ENCODE measurements around the gene MBOAT1.

MBOAT1 gene

DNA sequence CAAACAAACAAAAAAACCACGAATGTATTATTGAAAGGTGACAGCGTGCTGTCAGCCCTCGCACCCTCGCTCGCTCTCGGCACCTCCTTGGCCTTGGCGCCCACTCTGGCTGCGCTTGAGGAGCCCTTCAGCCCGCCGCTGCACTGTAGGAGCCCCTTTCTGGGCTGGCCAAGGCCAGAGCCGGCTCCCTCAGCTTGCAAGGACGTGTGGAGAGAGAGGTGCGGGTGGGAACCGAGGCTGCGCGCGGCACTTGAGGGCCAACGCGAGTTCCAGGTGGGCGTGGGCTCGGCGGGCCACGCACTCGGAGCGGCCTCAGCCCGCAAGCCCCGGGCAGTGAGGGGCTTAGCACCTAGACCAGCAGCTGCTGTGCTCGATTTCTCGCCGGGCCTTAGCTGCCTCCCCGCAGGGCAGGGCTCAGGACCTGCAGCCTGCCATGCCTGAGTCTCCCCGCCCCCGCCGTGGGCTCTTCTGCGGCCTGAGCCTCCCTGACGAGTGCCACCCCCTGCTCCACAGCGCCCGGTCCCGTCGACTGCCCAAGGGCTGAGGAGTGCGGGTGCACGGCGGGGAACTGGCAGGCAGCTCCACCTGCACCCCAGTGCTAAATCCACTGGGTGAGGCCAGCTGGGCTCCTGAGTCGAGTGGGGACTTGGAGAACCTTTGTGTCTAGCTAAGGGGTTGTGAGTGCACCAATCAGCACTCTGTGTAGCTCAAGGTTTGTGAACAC lies 20.9 kb upstream of the MBOAT1 start:
- DNase-seq (ENCODE audit: low spot score), result no peak

DNA sequence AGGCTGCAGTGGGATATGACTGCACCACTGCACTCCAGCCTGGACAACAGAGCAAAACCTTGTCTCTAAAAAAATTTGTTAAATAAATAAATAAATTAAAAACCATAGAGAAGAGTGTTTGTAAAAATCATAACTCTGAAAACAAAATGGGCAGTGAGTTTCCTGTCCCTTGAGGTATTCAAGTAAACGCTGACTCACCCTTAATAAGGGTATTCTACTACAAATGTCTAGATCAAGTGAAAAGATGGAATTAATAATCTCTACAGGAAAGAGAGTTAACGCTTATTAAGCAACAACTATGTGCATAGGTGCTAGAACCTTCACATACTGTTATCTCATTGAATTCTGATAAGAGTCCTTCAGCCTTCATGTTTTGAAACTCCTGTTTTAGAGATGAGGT lies 19.9 kb upstream of the MBOAT1 start:
- no peak for DNase-seq (ENCODE audit: low spot score)

GRCh38 chr6:20230401-20231119 lies 18.3 kb upstream of the MBOAT1 start:
- DNase-seq (ENCODE audit: low spot score), result no peak

DNA sequence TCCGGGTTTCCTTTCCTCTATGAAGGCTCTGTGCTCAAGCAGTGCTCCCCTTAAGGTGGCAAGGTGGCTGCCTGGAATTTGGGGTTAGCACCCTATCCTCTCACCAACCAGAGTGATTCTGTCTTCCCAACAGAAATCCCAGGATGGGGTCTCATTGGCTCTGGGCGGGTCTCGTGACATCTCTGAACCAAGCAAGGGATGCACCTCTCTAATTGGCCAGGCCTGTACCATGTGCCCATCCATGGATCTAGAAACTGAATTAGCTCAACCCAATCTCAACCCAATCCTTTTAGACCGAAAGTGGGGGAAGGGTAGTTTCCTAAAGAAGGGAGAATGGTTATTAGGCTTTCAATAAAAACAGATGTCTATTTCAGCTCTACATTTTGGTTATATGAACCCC lies 17.6 kb upstream of the MBOAT1 start:
- DNase-seq (ENCODE audit: low spot score), result no peak

DNA sequence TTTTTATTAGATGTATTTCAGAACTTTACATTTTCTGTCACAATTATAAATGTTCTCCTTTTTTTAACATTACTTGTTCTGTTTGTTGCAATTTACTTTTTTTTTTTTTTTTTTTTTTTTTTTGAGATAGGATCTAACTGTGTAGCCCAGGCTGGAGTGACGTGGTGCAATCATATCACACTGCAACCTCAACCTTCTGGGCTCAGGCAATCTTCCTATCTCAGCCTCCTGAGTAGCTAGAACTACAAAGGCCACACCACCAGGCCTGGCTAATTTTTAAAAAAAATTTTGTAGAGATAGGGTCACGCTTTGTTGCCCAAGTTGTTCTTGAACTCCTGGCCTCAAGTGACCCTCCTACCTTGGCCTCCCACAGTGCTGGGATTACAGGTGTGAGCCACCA lies 15.1 kb upstream of the MBOAT1 start:
- DNase-seq (ENCODE audit: low spot score), result no peak

- DNase-seq (ENCODE audit: low spot score), result no peak
Observed at GRCh38 chr6:20223141-20223540, 10.9 kb upstream of the MBOAT1 start.

DNA sequence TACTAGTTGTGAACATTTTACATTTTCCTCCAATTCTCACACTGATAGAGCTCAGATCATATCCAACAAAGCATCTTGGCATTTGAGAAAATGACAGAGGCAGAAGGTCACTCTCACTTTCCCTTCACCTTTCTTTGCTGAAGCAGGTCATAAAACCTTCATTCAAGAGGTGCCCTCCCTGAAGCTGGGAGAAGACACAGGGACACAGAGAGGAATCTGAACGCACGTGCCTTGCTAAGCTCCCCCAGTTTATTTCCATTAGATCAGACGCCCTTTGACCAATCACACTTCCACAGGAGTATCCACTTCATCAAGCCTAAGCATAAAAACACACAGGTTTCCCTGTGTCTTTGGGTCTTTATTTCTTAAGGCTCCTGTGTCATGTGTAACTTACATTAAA lies 9.2 kb upstream of the MBOAT1 start:
- no peak for DNase-seq (ENCODE audit: low spot score)

- no peak for DNase-seq (ENCODE audit: low spot score)
Observed at GRCh38 chr6:20220359-20220758, 8.1 kb upstream of the MBOAT1 start.

GRCh38 chr6:20217891-20218290 lies 5.6 kb upstream of the MBOAT1 start:
- no peak for DNase-seq (ENCODE audit: low spot score)

DNA sequence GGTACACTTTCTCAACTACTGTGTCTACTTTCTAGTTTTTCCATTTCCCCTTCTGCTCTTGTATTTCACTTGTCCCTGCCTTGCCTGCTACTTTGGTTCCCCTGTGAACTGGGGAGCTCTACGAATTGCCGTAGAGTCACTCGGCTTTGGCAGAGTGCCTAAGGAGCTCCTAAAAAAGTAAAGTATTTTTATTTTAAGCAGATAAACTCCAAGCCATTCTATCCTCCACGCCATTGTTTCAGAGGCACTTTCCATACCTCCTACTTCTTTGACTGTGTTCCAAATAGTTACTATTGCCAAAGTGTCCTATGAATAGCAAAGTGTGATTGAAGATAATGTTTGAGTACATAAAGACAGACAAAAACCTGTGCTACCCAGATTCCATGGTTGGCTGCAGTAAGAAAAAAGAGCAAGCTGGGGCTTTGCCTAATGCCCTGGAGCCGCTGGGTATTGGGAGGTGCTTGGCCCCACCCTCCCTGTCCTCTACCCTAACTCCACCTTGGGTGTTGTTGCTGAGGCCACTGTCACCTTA lies 5.1 kb upstream of the MBOAT1 start:
- no peak for DNase-seq (ENCODE audit: low spot score)

GRCh38 chr6:20215310-20215709 lies 3.0 kb upstream of the MBOAT1 start:
- no peak for DNase-seq (ENCODE audit: low spot score)

DNA sequence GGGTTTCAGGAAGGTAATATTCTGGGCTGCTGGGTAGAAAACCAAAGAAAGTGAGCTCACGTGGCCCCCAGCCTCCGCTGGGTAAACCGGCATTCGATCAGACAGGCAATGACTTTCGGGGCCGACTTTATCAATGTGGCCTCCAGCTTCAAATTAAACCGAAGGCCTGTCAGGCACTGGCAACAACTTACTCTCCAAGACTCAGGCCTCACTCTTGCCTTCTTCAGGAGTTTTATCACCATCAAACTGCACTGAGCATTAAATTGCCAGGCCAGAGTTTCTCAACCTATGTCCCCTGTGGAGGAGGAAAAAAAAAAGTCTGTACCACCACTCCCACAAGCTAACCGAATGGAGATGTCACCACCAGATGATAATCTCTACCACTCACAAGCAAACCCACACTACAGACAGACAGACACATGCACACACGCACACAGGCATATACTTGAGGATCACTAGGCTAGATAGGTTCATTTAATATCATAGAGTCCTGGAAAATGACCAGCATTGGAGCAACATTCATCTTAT lies 1.1 kb upstream of the MBOAT1 start:
- peak; percentile 5 for DNase-seq (ENCODE audit: low spot score)

DNA sequence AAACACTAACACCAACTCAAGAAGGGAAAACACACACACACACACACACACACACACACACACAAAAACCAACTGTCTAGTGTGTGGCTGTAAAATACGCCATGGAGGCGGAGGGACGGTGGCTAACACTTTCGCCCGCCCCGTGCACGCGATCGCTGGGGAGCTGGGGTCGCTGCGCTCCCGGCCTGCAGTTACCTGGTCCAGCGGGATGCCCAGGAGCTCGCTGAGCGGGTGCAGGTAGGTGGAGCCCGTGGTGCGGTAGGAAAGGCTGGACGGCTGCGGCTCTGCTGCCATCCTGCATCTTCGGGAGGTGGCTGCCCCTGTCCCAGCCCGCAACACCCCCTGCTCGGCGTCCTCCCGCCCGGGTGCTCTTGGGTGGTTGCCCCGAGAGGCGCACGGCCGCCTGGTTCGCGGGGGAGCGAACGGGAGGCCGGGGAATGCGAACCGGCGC lies 303 bp downstream of the MBOAT1 start:
- DNase-seq (ENCODE audit: low spot score), result no peak

- DNase-seq (ENCODE audit: low spot score), result no peak
Observed at GRCh38 chr6:20211037-20211940, 980 bp downstream of the MBOAT1 start.

GRCh38 chr6:20210158-20210557 lies 2.1 kb downstream of the MBOAT1 start:
- no peak for DNase-seq (ENCODE audit: low spot score)

DNA sequence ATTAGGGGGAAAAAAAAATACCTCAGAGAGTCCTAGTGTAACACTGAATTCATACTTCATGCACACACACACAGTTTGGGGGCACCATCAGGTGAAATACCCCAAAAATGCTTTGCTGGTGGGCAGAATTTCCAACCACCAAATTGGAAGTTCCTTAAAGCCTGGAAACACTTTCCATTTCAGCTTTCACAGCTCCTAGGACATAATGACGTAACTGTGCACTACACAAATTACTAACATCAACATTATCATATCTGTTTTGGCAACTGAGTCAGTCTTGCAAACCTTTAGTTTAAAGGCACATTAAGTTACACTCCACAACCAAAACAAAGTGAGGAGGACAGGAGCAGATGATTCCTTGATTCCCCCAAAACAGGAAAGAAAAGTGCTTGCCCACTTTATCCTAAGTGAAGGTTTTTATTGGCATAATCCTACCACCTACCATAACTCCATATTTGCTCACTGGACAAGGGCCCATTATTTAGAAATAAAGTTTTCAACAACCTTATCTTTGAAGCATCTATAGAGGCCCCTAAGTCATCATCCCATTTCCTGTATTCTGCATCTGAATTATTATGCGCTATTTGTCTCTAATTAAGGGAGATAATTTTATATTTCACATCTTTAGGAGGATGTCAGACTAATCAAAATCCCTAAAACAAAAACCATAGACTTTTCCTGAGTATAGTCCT lies 3.4 kb downstream of the MBOAT1 start:
- DNase-seq (ENCODE audit: low spot score), result no peak

DNA sequence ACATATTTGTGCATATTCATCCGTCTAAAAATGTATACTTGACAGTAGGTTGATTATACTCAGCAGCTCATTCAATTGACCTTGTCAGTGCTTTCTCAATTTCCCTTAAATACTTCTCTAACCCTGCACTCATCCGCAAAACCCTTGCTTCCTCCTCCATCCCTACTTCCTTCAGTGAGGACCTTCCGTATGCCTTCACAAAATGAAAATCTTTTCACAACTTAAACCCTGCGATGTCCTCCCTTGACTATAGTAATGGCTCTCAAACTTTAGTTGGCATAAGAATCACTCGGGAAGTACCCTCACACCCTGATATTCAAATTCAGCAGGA lies 5.2 kb downstream of the MBOAT1 start:
- no peak for DNase-seq (ENCODE audit: low spot score)

- DNase-seq (ENCODE audit: low spot score), result no peak
Observed at GRCh38 chr6:20205722-20206161, 6.5 kb downstream of the MBOAT1 start.

DNA sequence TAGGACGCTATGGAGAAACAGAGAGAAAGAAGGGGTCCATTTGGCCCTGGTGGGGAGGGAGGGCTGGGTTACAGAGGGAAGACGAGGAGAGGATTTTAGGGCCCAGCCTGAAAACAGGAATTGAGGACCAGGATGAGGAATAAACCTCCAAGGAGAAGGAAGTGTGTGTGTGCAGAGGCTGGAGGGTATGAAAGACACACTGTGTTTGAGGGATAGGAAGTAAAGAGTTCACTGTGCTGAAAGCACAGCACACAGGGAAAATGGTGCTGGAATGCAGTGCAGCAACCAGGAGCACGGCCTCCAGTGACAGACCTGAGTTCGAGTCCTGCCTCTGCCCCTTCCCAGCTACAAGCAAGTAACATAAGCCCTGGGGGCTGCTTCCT lies 7.8 kb downstream of the MBOAT1 start:
- no peak for DNase-seq (ENCODE audit: low spot score)

GRCh38 chr6:20203561-20204511 lies 8.4 kb downstream of the MBOAT1 start:
- DNase-seq (ENCODE audit: low spot score), result no peak

All from GM03348 (cell line).